Kidney glomerular epithelial cell (primary cell): Measurements from ENCODE around the gene OR56A4.
"Not testable (repeated sequence)": the region's sequence is repeated elsewhere in the genome, so short reads cannot be mapped to it uniquely, and the experiment has no call there.

Experiments
- DNase-seq: peaks from one replicate; lab custom pipeline; 2025; lab: John Stamatoyannopoulos, UW

The OR56A4 gene

GRCh38 chr11:5960704-5961320 is 45.9 kb downstream of the OR56A4 start:
- not testable (repeated sequence) for DNase-seq

GRCh38 chr11:5955586-5955985 is 51.2 kb downstream of the OR56A4 start:
- DNase-seq = no peak
